Suprapubic skin (tissue), 4 donors: ENCODE data around the gene FAM98C. TPM values are rescaled to one million over a fixed set of nuclear protein-coding genes. Genes with fewer than 3 reads are reported as not detected.

Experiments
- DNase-seq, 2 donors: peaks; one replicate each; pipeline ENCODE4 v3.0.0-alpha.2; 2019; ENCODE audit warnings: low spot score in 2 of 2
- H3K27ac ChIP-seq: fragments of 200-600 bp; sonication (generic); one replicate; pipeline ENCODE4 v1.5.1; 2019
- H3K27me3 ChIP-seq: fragments of 200-600 bp; sonication (generic); one replicate; pipeline ENCODE4 v1.5.1; 2019
- H3K36me3 ChIP-seq: fragments of 200-600 bp; sonication (generic); one replicate; pipeline ENCODE4 v1.5.1; 2019
- H3K4me1 ChIP-seq: fragments of 200-600 bp; sonication (generic); one replicate; pipeline ENCODE4 v1.5.1; 2019
- H3K4me3 ChIP-seq: fragments of 200-600 bp; sonication (generic); one replicate; pipeline ENCODE4 v1.5.1; 2019; ENCODE audit warnings: mild to moderate bottlenecking
- H3K9me3 ChIP-seq: fragments of 200-600 bp; sonication (generic); one replicate; pipeline ENCODE4 v1.5.1; 2019
- EP300 ChIP-seq: sonication (generic); formaldehyde crosslinking; IDR thresholded peaks from one replicate; pipeline ENCODE4 v1.6.1; 2017; ENCODE audit warnings: antibody characterized with exemption
- POLR2A ChIP-seq, 2 donors: fragments of 450-650 bp; IDR thresholded peaks; one replicate each; pipeline ENCODE4 v1.6.1; 2017; ENCODE audit warnings: antibody characterized with exemption in 2 of 2, mild to moderate bottlenecking in 2 of 2, moderate library complexity in 2 of 2
- POLR2AphosphoS5 ChIP-seq, 3 donors: sonication (generic); formaldehyde crosslinking; IDR thresholded peaks; one replicate each; pipeline ENCODE4 v1.6.1; 2017; ENCODE audit warnings: antibody characterized with exemption in 3 of 3
- WGBS: methylation state at CpG from one replicate; pipeline ENCODE4 v1.1.5; 2018; 5-methylcytosine and 5-hydroxymethylcytosine counted together
- total RNA-seq, 4 donors: library from RNA; depleted of rRNA; stranded (reverse); fragments of >200 nt; gene quantifications; one replicate each; pipeline ENCODE4 v1.1.0, GENCODE V29; 2016
- TF ChIP-seq, protein P1 (sequence below), 2 donors: fragments of 200-600 bp in 1 of 2; fragments of 450-650 bp in 1 of 2; sonication (generic) in 1 of 2; IDR thresholded peaks; one replicate each; pipeline ENCODE4 v1.5.1; 2016 to 2019; ENCODE audit warnings: antibody characterized with exemption in 2 of 2, mild to moderate bottlenecking in 1 of 2, moderate library complexity in 1 of 2

The FAM98C gene
- total RNA-seq, 4 donors from 2014 or later = 32.6 to 45.6 (median 36.7) TPM

DNA sequence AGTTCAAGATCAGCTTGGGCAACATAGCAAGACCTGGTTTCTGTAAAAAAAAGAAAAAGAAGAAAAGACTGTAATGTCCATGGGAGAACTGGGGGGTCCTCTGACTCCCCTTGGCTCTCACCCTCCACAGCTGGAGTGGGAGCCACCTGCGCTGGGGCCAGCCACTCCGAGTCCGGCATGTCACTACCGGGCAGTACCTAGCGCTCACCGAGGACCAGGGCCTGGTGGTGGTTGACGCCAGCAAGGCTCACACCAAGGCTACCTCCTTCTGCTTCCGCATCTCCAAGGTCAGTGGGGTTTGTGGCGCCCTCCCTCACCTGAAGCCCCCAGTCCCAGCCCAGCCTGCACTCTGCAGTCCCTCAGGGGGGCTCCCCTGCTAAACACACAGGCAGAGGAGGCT is 45.3 kb downstream of the FAM98C start:
- no peak overlapping the region for H3K27ac ChIP-seq
- WGBS = 87% methylated on average over 3 of the region's 9 CpGs
- no peak for DNase-seq
- no peaks in the 10 kb centered on the region for H3K4me1 ChIP-seq
- no peaks in the 10 kb centered on the region for H3K36me3 ChIP-seq
- H3K27me3 ChIP-seq = no peaks in the 10 kb centered on the region
- no peak overlapping the region for H3K4me3 ChIP-seq
- H3K9me3 ChIP-seq = no peaks in the 10 kb centered on the region
- TF ChIP-seq, protein P1, sequence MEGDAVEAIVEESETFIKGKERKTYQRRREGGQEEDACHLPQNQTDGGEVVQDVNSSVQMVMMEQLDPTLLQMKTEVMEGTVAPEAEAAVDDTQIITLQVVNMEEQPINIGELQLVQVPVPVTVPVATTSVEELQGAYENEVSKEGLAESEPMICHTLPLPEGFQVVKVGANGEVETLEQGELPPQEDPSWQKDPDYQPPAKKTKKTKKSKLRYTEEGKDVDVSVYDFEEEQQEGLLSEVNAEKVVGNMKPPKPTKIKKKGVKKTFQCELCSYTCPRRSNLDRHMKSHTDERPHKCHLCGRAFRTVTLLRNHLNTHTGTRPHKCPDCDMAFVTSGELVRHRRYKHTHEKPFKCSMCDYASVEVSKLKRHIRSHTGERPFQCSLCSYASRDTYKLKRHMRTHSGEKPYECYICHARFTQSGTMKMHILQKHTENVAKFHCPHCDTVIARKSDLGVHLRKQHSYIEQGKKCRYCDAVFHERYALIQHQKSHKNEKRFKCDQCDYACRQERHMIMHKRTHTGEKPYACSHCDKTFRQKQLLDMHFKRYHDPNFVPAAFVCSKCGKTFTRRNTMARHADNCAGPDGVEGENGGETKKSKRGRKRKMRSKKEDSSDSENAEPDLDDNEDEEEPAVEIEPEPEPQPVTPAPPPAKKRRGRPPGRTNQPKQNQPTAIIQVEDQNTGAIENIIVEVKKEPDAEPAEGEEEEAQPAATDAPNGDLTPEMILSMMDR (IDR thresholded peaks at IDR 0.05) = no peak
- no peak for TF ChIP-seq EP300
- TF ChIP-seq POLR2A (IDR thresholded peaks at IDR 0.05) = no peak
- TF ChIP-seq POLR2AphosphoS5 (IDR thresholded peaks at IDR 0.05) = no peak

DNA sequence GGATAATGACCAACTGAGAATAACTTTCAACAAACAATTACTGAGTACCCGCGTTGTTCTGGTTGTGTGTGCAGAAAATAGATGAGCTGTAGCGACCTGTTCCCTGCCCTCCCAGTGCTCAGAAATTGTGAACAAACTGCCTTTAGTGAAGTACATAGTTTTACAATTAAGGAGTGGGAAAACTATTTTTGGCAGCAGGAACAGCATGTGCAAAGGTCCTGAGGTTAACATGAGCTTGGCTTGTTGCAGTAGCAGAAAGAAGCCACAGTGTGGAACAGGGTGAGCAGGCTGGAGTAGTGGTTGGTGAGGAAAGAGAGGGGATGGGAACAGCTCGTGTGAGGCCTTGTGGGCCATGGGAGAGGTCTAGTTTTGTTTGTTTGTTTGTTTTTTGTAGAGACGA is 46.6 kb downstream of the FAM98C start:
- H3K27ac ChIP-seq = no peak overlapping the region
- DNase-seq = no peak
- 86% methylated on average over 5 of the region's 5 CpGs for WGBS
- H3K4me3 ChIP-seq = no peak overlapping the region
- no peaks in the 10 kb centered on the region for H3K27me3 ChIP-seq
- no peaks in the 10 kb centered on the region for H3K36me3 ChIP-seq
- no peaks in the 10 kb centered on the region for H3K4me1 ChIP-seq
- TF ChIP-seq EP300 = no peak
- TF ChIP-seq, protein P1 (IDR thresholded peaks at IDR 0.05) = no peak
- TF ChIP-seq POLR2A (IDR thresholded peaks at IDR 0.05) = no peak
- TF ChIP-seq POLR2AphosphoS5 (IDR thresholded peaks at IDR 0.05) = no peak
- no peaks in the 10 kb centered on the region for H3K9me3 ChIP-seq

DNA sequence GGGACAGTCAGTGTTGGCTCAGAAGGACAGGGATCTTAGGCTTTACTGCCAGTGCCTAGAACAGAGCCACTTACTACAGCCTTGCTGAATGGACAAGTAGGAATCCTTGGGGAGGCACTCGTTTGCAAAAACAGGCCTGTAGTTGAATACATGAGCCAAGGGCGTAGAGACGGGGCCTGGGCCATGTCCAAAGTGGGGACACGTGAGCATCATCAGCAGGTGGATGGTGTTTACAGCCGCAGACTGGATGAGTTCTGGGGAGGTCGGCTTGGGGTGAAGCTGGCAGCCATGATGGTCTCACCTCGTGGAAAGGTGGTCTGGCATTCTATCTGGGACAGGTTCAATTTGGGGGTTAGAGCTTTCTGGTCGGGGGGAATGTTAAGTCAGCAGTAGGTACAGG is 48.1 kb downstream of the FAM98C start:
- TF ChIP-seq EP300 (no peak), POLR2A (IDR thresholded peaks at IDR 0.05) (no peak), POLR2AphosphoS5 (IDR thresholded peaks at IDR 0.05) (no peak)
- TF ChIP-seq, protein P1 (IDR thresholded peaks at IDR 0.05) = no peak
- Histone ChIP-seq H3K27me3 (no peaks in the 10 kb centered on the region), H3K36me3 (no peaks in the 10 kb centered on the region), H3K4me3 (no peak overlapping the region), H3K4me1 (no peaks in the 10 kb centered on the region), H3K27ac (no peak overlapping the region), H3K9me3 (no peaks in the 10 kb centered on the region)
- DNase-seq = no peak
- 86% methylated on average over 8 of the region's 8 CpGs for WGBS

DNA sequence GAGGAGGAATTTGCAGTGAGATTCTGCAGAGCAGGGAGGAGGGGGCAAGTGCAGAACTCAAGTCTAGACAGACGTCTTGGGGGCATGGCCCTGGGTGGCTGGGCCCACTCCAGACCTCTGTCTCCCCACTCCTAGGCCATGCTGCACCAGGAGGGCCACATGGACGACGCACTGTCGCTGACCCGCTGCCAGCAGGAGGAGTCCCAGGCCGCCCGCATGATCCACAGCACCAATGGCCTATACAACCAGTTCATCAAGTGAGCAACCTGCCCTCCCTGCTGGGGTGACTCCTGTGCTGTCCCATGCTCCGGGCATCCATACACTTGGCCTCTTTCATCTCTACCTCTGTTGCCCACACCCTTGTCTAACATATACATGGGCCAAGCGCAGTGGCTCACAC is 48.7 kb downstream of the FAM98C start:
- Histone ChIP-seq H3K9me3 (no peaks in the 10 kb centered on the region), H3K4me1 (no peaks in the 10 kb centered on the region), H3K4me3 (no peak overlapping the region), H3K27ac (no peak overlapping the region), H3K27me3 (no peaks in the 10 kb centered on the region), H3K36me3 (no peaks in the 10 kb centered on the region)
- WGBS = 88% methylated on average over 8 of the region's 9 CpGs
- no peak for DNase-seq
- no peak for TF ChIP-seq EP300
- TF ChIP-seq POLR2AphosphoS5 (IDR thresholded peaks at IDR 0.05) = no peak
- TF ChIP-seq, protein P1 (IDR thresholded peaks at IDR 0.05) = no peak
- no peak for TF ChIP-seq POLR2A (IDR thresholded peaks at IDR 0.05)

DNA sequence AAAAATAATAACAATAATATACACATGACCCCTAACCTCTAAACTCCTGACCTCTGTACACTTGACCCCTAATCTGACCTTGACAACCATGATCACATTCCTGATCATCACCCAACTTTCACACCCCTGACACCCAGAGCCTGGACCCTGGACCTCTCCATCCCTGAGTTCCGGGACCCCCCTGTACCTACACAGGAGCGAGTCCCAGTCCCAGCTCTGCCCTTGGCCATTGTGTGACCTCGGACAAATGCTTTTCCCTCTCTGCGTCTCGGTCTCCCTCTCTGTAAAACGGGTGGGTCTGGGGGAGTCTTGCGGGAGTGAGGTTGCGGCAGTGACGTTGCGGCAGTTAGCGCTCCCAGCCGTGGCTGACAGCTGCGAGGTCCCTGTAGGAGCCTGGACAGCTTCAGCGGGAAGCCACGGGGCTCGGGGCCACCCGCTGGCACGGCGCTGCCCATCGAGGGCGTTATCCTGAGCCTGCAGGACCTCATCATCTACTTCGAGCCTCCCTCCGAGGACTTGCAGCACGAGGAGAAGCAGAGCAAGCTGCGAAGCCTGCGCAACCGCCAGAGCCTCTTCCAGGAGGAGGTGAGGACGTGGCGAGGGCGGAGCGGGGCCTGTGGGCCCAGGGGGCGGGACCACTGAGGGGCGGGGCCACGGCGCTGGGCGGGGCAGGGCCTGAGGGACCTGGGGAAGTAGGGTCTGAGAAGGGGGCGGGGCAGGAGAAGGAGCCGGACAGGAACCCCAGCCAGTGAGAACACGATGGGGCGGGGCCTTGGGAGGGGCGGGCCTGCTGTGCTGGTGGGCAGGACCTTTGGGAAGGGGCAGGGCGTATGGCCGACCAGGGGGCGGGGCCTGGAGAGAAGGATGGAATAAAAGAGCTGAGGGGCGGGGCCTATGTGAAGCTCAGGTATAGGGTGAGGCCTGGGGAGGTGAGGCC is 49.8 kb downstream of the FAM98C start:
- DNase-seq = no peak
- TF ChIP-seq, protein P1 (IDR thresholded peaks at IDR 0.05) = no peak
- no peak for TF ChIP-seq POLR2A (IDR thresholded peaks at IDR 0.05)
- TF ChIP-seq POLR2AphosphoS5 (IDR thresholded peaks at IDR 0.05) = no peak
- TF ChIP-seq EP300 = no peak
- no peaks in the 10 kb centered on the region for H3K9me3 ChIP-seq
- H3K27ac ChIP-seq = no peak overlapping the region
- H3K4me1 ChIP-seq = no peaks in the 10 kb centered on the region
- 74% methylated on average over 39 of the region's 45 CpGs for WGBS
- no peaks in the 10 kb centered on the region for H3K36me3 ChIP-seq
- no peaks in the 10 kb centered on the region for H3K27me3 ChIP-seq
- H3K4me3 ChIP-seq = no peak overlapping the region
